SH-SY5Y (cell line): ENCODE measurements around the gene GBP5.

Experiments used
- GATA2 ChIP-seq: IDR thresholded peaks from 2 replicates; pipeline ENCODE4 v1.6.1; 2011; ENCODE audit warnings: mild to moderate bottlenecking, low read depth, low read length
- GATA3 ChIP-seq: IDR thresholded peaks from 2 replicates; pipeline ENCODE4 v1.6.1; 2011; ENCODE audit warnings: low read depth, mild to moderate bottlenecking, low read length, moderate library complexity

- TF ChIP-seq GATA3 = no peak
- TF ChIP-seq GATA2 = no peak
Measured at GRCh38 chr1:89279011-89279466, 6.4 kb upstream of the GBP5 start.
